ENCODE results near the gene XRCC2. TPM values are rescaled to one million over a fixed set of nuclear protein-coding genes. Genes with fewer than 3 reads are reported as not detected.

XRCC2 gene
- total and polyA plus RNA-seq, 2 of the 8 experiments (the other 6 are each of a cell fraction or from before 2014, with no cell fraction given): 14.6 to 34.0 TPM

GRCh38 chr7:152601305-152601798 is 74.6 kb downstream of the XRCC2 start:
- no peak overlapping the region for H4K5ac ChIP-seq (ENCODE audit: insufficient read length, low read depth, low read length)

More at GRCh38 chr7:152601305-152601798, 74.6 kb downstream of the XRCC2 start:
- Histone ChIP-seq H3K4me1 (replicated peaks in 1 of 4; ENCODE audit: control insufficient read depth in 3 of 4, insufficient read depth in 4 of 4, low read length in 3 of 4) (no peaks in the 10 kb centered on the region), H4K8ac (ENCODE audit: extremely low read depth, insufficient read depth, low read length) (no peak overlapping the region; the same call in 1 of the 2 replicates), H3K4me3 (ENCODE audit: extremely low read depth in 1 of 4, insufficient read depth in 2 of 4, low read depth in 3 of 4, low read length in 4 of 4) (no peak overlapping the region), H3K56ac (replicated peaks; ENCODE audit: insufficient read length, low read depth, low read length) (no peak overlapping the region), H3K23ac (ENCODE audit: insufficient read length) (no peak overlapping the region), H3K23me2 (ENCODE audit: low read depth, low read length) (no peaks in the 10 kb centered on the region; the same call in 1 of the 2 replicates), H4K91ac (replicated peaks; ENCODE audit: insufficient read length, low read length) (no peak overlapping the region), H3K4me2 (ENCODE audit: insufficient read depth in 1 of 2, low read depth in 2 of 2, low read length in 2 of 2) (no peak overlapping the region), H3K9ac (replicated peaks in 1 of 4; ENCODE audit: extremely low read depth in 1 of 4, low read depth in 3 of 4, low read length in 3 of 4) (no peak overlapping the region), H3K27me3 (replicated peaks in 1 of 4; ENCODE audit: control insufficient read depth in 3 of 4, extremely low read depth in 1 of 4, insufficient read depth in 3 of 4, low read length in 3 of 4) (no peaks in the 10 kb centered on the region), H2BK15ac (ENCODE audit: low read length) (no peak overlapping the region), H3K4ac (replicated peaks; ENCODE audit: insufficient read length, low read depth, low read length) (no peak overlapping the region), H2BK12ac (ENCODE audit: low read depth, low read length) (no peak overlapping the region), H3K27ac (ENCODE audit: low read depth, low read length) (no peak overlapping the region), H3K9me3 (ENCODE audit: insufficient read depth in 2 of 2, low read depth in 1 of 2, low read length in 1 of 2) (no peaks in the 10 kb centered on the region), H2BK120ac (replicated peaks; ENCODE audit: low read depth, low read length) (no peak overlapping the region), H2AFZ (ENCODE audit: low read length) (no peak overlapping the region), H3K79me1 (ENCODE audit: low read depth, low read length) (no peaks in the 10 kb centered on the region), H3K36me3 (ENCODE audit: control insufficient read depth in 2 of 4, insufficient read depth in 4 of 4, low read length in 3 of 4) (no peaks in the 10 kb centered on the region), H2AK5ac (ENCODE audit: low read depth, low read length) (no peak overlapping the region), H3K14ac (ENCODE audit: insufficient read length) (no peak overlapping the region), H4K20me1 (replicated peaks in 1 of 2; ENCODE audit: control insufficient read depth in 1 of 2, insufficient read depth in 2 of 2, low read length in 2 of 2) (no peaks in the 10 kb centered on the region), H2BK20ac (ENCODE audit: low read length) (no peak overlapping the region), H3K79me2 (ENCODE audit: control insufficient read depth in 1 of 2, insufficient read depth in 2 of 2, low read length in 2 of 2) (no peaks in the 10 kb centered on the region), H3K18ac (ENCODE audit: extremely low read depth, low read length) (no peak overlapping the region), H2BK5ac (ENCODE audit: low read depth, low read length) (no peak overlapping the region)
- ChIA-PET POLR2A (ENCODE audit: partially characterized antibody) (no interaction called here), CTCF (ENCODE audit: partially characterized antibody) (no interaction called here)
- FAIRE-seq (no peak), DNase-seq (ENCODE audit: low read depth in 1 of 2, low spot score in 2 of 2) (no peak)
- no peak for TF ChIP-seq POU5F1 (IDR thresholded peaks at IDR 0.05; ENCODE audit: low read depth, low read length)
- no peak for TF ChIP-seq MAFK (IDR thresholded peaks at IDR 0.05; ENCODE audit: low read depth, low read length)
- TF ChIP-seq CHD1 (IDR thresholded peaks at IDR 0.05; ENCODE audit: low read depth, low read length): no peak
- TF ChIP-seq POLR2A (IDR thresholded peaks at IDR 0.05; ENCODE audit: control extremely low read depth in 1 of 2, low read depth in 2 of 2, low read length in 2 of 2): no peak
- no peak for TF ChIP-seq SIX5 (IDR thresholded peaks at IDR 0.05; ENCODE audit: low read depth, low read length)
- TF ChIP-seq YY1 (IDR thresholded peaks at IDR 0.05; ENCODE audit: low read depth, low read length): no peak
- no peak for TF ChIP-seq NRF1 (IDR thresholded peaks at IDR 0.05; ENCODE audit: low read depth, low read length)
- no peak for TF ChIP-seq GABPA (IDR thresholded peaks at IDR 0.05; ENCODE audit: borderline replicate concordance, insufficient read depth, low read length)
- TF ChIP-seq TAF1 (IDR thresholded peaks at IDR 0.05; ENCODE audit: low read depth, low read length): no peak
- TF ChIP-seq MAX (IDR thresholded peaks at IDR 0.05): no peak
- TF ChIP-seq E2F6 (IDR thresholded peaks at IDR 0.05): no peak
- no peak for TF ChIP-seq FOSL1 (IDR thresholded peaks at IDR 0.05; ENCODE audit: insufficient read depth, low read depth, low read length)
- TF ChIP-seq EP300 (IDR thresholded peaks at IDR 0.05; ENCODE audit: borderline replicate concordance in 1 of 2, low read depth in 2 of 2, low read length in 2 of 2): no peak
- TF ChIP-seq TCF12 (IDR thresholded peaks at IDR 0.05; ENCODE audit: low read depth, low read length): no peak
- TF ChIP-seq SP4 (IDR thresholded peaks at IDR 0.05; ENCODE audit: low read length): no peak
- WGBS, 2 experiments (ENCODE audit: extremely low coverage in 1 of 2, insufficient coverage in 1 of 2, insufficient read length in 1 of 2, insufficient replicate concordance in 2 of 2, low coverage in 1 of 2, low lambda C conversion rate in 2 of 2, missing lambda C conversion rate in 1 of 2): 89% methylated on average over 17 of the region's 17 CpGs; no CpG with 5 or more reads in 1 of the 2 experiments

All from H1 (cell line).